ENCODE results near the gene PAK1. TPM values are rescaled to one million over a fixed set of nuclear protein-coding genes. Genes with fewer than 3 reads are reported as not detected.

The PAK1 gene
- total RNA-seq, 2 donors from 2014 or later = 104 to 123 TPM

DNA sequence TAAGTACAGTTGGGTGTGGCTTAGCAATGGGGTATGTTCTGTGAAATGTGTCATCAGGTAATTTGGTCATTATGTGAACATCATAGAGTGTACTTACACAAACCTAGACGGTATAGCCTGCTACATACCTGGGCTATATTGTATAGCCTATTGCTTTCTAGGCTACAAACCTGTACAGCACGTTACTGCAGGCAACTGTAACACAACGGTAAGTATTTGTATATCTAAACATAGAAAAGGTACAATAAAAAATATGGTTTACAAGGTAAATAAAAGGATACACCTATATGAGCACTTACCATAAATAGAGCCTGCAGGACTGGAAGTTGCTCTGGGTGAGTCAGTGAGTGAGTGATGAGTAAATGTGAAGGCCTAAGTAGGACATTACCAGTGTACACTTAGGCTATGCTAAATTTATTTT is 99.3 kb downstream of the PAK1 start:
- Histone ChIP-seq H3K36me3 (no peaks in the 10 kb centered on the region), H3K4me3 (no peak overlapping the region), H3K9me3 (no peaks in the 10 kb centered on the region), H3K27ac (peak overlapping the region; percentile 61), H3K4me1 (no peaks in the 10 kb centered on the region), H3K27me3 (no peaks in the 10 kb centered on the region), H3K9ac (ENCODE audit: low read depth in 2 of 2, low read length in 2 of 2) (peak overlapping the region in 1 of 2 donors; percentile 38)
- TF ChIP-seq, protein P1, sequence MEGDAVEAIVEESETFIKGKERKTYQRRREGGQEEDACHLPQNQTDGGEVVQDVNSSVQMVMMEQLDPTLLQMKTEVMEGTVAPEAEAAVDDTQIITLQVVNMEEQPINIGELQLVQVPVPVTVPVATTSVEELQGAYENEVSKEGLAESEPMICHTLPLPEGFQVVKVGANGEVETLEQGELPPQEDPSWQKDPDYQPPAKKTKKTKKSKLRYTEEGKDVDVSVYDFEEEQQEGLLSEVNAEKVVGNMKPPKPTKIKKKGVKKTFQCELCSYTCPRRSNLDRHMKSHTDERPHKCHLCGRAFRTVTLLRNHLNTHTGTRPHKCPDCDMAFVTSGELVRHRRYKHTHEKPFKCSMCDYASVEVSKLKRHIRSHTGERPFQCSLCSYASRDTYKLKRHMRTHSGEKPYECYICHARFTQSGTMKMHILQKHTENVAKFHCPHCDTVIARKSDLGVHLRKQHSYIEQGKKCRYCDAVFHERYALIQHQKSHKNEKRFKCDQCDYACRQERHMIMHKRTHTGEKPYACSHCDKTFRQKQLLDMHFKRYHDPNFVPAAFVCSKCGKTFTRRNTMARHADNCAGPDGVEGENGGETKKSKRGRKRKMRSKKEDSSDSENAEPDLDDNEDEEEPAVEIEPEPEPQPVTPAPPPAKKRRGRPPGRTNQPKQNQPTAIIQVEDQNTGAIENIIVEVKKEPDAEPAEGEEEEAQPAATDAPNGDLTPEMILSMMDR (IDR thresholded peaks at IDR 0.05) = no peak
- no peak for DNase-seq
- intact Hi-C loops (cut with DNase I) = no loop called here

DNA sequence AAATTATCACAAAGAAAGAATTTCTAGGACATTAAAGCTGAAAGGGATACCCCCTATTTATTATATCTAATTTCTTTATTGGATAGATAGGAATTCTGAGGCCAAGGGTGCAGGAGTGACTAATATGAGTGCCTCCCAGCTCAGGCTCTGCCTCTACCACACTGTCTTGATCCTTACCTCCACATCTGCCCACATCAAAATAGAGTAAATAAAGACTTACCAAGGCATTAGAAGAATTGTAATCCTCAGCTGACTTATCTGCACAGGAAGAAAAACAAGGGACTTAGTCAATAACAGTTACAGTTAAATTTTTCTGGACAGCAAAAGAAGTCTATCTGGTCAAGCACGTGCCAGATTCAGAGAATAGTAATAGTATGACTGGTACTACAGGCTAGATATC is 99.8 kb downstream of the PAK1 start:
- no peaks in the 10 kb centered on the region for H3K9me3 ChIP-seq
- H3K36me3 ChIP-seq = no peaks in the 10 kb centered on the region
- TF ChIP-seq, protein P1 (IDR thresholded peaks at IDR 0.05) = no peak
- H3K4me3 ChIP-seq = no peak overlapping the region
- no peak overlapping the region for H3K9ac ChIP-seq (ENCODE audit: low read depth in 2 of 2, low read length in 2 of 2)
- no peaks in the 10 kb centered on the region for H3K27me3 ChIP-seq
- peak overlapping the region; percentile 18 for H3K27ac ChIP-seq
- no peak for DNase-seq
- no peaks in the 10 kb centered on the region for H3K4me1 ChIP-seq
- intact Hi-C loops (cut with DNase I) = no loop called here

DNA sequence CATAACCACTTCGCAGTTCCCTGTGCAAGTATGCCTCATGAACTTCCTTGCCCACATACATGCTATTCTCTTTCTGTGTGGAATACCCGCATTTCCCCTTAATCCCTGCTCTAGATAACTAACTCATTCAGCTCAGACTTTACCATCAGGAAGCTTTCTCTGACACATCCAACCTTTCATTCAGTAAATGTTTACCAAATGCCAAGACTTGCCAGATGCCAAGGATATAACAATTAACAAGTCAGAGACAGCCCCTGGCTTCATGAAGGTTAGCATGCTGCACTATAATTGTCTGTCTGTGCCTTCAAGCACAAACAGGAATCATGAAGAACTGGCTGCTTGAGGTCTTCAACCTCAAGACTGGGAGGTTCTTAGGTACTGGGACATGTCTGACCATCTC is 101.2 kb downstream of the PAK1 start:
- Histone ChIP-seq H3K9ac (ENCODE audit: low read depth in 2 of 2, low read length in 2 of 2) (no peak overlapping the region), H3K27ac (no peak overlapping the region), H3K27me3 (no peaks in the 10 kb centered on the region), H3K4me1 (no peaks in the 10 kb centered on the region), H3K9me3 (no peaks in the 10 kb centered on the region), H3K4me3 (no peak overlapping the region), H3K36me3 (no peaks in the 10 kb centered on the region)
- TF ChIP-seq, protein P1 (IDR thresholded peaks at IDR 0.05) = no peak
- no peak for DNase-seq
- intact Hi-C loops (cut with DNase I) = no loop called here

DNA sequence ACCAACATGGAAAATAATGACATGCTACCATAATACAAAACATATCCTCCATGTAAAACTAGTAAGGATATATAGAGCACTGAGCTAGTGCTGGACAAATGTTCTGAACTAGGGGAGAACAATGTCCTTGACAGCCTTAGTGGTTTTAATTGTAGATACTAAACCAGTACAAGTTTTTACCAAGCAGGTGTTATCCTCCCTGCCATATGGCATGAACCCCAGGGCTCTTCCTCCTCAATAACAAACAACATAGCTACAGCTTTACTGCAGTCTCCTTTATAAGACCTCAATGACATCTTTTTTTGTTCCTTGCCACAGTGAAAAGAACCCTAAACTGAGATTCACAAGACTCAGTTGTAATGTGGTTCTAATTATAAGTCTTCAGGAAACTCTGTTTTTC is 102.2 kb downstream of the PAK1 start:
- intact Hi-C loops (cut with DNase I) = no loop called here
- no peak for DNase-seq
- Histone ChIP-seq H3K36me3 (no peaks in the 10 kb centered on the region), H3K4me1 (no peaks in the 10 kb centered on the region), H3K27ac (no peak overlapping the region), H3K27me3 (no peaks in the 10 kb centered on the region), H3K9ac (ENCODE audit: low read depth in 2 of 2, low read length in 2 of 2) (no peak overlapping the region), H3K4me3 (no peak overlapping the region), H3K9me3 (no peaks in the 10 kb centered on the region)
- TF ChIP-seq, protein P1 (IDR thresholded peaks at IDR 0.05) = no peak

DNA sequence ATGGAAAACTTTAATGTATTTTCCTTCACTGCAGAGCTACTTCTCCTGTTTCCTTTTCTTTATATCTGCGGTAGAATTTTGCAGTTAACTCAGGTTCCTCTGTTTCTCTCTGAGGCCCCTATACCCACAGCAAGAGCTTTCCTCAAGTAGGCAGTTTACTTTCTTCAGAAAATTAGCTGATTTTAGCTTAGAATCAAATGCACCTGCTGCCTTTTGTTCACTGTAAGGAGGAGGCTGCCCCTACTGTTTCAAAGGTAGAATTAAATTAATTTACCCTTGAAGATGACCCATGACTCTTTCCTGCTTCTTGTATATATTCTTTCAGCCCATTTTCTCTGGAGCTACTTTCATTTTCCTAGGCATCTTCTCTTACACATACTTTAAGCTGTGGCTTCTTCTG is 103.7 kb downstream of the PAK1 start:
- Histone ChIP-seq H3K4me1 (no peaks in the 10 kb centered on the region), H3K27ac (no peak overlapping the region), H3K9ac (ENCODE audit: low read depth in 2 of 2, low read length in 2 of 2) (no peak overlapping the region), H3K9me3 (no peaks in the 10 kb centered on the region), H3K4me3 (no peak overlapping the region), H3K27me3 (no peaks in the 10 kb centered on the region), H3K36me3 (no peaks in the 10 kb centered on the region)
- intact Hi-C loops (cut with DNase I) = no loop called here
- DNase-seq = no peak
- TF ChIP-seq, protein P1 (IDR thresholded peaks at IDR 0.05) = no peak

DNA sequence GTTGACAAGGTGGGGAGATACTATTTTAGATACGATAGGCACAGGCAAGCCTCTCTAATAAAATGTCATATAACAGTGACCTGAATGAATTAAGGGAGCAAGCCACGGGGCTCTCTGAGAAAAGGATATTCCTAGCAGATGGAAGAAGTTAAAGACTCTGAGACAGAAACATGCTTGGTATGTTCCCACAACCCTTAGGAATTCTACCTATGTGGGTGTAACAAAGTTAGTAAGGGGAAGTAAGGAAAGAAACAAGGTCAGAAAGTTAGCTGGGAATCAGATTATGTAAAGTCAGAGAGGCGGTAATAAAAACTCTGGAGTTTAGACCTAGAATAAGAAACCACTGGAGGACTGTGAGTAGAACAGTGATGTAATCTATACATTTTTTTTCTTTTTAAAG is 112.7 kb downstream of the PAK1 start:
- H3K9me3 ChIP-seq = no peaks in the 10 kb centered on the region
- intact Hi-C loops (cut with DNase I) = no loop called here
- TF ChIP-seq, protein P1 (IDR thresholded peaks at IDR 0.05) = no peak

More for the DNA sequence above, 112.7 kb downstream of the PAK1 start:
- no peaks in the 10 kb centered on the region for H3K27me3 ChIP-seq
- H3K27ac ChIP-seq = no peak overlapping the region
- H3K4me1 ChIP-seq = no peaks in the 10 kb centered on the region
- H3K9ac ChIP-seq (ENCODE audit: low read depth in 2 of 2, low read length in 2 of 2) = no peak overlapping the region
- H3K36me3 ChIP-seq = no peaks in the 10 kb centered on the region
- DNase-seq = no peak
- H3K4me3 ChIP-seq = no peak overlapping the region
